ENCODE measurements around the gene DHX35.
"Not testable (repeated sequence)": the region's sequence is repeated elsewhere in the genome, so short reads cannot be mapped to it uniquely, and the experiment has no call there.

The DHX35 gene

GRCh38 chr20:38940644-38941043 lies 21.5 kb upstream of the DHX35 start:
- DNase-seq (ENCODE audit: low read depth): no peak

DNA sequence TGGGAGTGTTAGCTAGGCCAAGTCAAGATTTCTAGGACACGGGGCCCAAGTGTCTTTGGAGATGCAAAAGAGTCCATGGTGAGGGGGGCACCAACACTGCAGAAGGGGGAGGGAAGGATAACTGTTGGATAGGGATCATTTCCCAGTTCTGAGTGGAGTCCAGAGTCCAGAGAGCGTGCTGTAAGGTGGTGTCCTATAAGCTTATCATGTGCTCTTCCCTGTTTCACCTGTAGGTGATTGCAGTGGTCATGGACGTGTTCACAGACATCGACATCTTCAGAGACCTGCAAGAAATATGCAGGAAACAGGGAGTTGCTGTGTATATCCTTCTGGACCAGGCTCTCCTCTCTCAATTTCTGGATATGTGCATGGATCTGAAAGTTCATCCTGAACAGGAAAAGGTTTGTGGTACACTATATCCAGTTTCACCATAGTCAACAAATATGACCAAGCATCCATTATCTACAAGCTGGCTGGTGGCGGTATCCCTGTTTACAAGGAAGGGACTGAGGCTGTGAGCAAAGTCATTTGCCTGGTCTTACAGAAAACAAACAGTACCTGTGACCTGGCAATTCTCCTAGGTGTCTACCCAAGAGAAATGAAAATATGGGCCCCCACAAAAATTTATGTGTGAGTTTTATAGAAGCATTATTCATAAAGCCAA lies 20.3 kb upstream of the DHX35 start:
- DNase-seq (ENCODE audit: low read depth): no peak

DNA sequence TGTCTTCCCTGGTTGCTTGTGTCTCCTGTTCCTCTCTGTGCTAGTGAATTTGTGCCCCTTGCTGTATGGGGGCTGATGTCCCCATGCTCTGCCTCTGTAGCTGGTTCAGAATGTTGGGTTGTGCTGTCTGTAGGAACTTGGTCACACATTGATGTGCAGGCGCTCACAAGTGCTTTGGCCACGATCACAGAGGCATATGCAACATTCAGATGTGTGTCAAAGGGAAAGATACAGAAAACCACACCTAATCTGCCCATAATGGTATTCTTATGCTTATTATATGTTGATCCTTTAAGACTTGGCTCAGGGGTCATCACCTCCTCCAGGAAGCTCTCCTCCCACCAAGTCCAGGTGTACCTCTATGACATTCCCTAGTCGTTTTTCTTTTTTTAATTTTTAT lies 17.1 kb upstream of the DHX35 start:
- no peak for DNase-seq (ENCODE audit: low read depth)

DNA sequence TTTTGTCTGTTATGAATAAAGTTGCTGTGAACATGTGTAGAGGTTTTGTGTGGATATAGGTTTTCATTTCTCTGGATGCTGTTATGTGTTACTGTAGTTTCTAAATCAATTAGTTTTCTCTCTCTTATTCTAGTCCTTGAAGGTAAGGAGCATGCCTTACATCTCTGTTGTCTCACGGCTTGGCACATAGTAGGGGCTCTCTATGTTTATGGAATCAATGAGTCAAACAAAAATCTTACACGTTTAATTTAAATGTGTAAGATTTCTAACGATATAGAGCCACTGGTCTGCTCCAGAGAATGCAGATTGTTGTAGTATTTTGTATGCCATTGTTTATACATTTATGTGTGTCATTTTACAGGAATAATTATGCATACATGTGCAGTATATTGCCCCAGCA lies 15.3 kb upstream of the DHX35 start:
- DNase-seq (ENCODE audit: low read depth): no peak

GRCh38 chr20:38947931-38948362 lies 14.2 kb upstream of the DHX35 start:
- DNase-seq (ENCODE audit: low read depth): no peak

- DNase-seq (ENCODE audit: low read depth): no peak
These were observed 11.9 kb upstream of the DHX35 start for GRCh38 chr20:38950254-38950653.

- no peak for DNase-seq (ENCODE audit: low read depth)
These were observed 10.5 kb upstream of the DHX35 start for GRCh38 chr20:38951611-38952010.

DNA sequence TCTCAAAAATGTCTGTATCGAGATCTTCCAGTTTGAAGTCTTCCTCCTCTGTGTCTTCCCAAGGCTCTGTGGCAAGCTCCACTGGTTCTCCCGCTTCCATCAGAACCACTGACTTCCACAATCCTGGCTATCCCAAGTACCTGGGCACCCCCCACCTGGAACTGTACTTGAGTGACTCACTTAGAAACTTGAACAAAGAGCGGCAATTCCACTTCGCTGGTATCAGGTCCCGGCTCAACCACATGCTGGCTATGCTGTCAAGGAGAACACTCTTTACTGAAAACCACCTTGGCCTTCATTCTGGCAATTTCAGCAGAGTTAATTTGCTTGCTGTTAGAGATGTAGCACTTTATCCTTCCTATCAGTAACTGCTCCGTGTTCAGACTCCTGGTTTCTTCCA lies 10.0 kb upstream of the DHX35 start:
- no peak for DNase-seq (ENCODE audit: low read depth)

- DNase-seq (ENCODE audit: low read depth): no peak
These were observed 8.4 kb upstream of the DHX35 start for GRCh38 chr20:38953630-38954340.

- no peak for DNase-seq (ENCODE audit: low read depth)
These were observed 4.8 kb upstream of the DHX35 start for GRCh38 chr20:38957235-38957876.

GRCh38 chr20:38957915-38958485 lies 4.1 kb upstream of the DHX35 start:
- no peak for DNase-seq (ENCODE audit: low read depth)

DNA sequence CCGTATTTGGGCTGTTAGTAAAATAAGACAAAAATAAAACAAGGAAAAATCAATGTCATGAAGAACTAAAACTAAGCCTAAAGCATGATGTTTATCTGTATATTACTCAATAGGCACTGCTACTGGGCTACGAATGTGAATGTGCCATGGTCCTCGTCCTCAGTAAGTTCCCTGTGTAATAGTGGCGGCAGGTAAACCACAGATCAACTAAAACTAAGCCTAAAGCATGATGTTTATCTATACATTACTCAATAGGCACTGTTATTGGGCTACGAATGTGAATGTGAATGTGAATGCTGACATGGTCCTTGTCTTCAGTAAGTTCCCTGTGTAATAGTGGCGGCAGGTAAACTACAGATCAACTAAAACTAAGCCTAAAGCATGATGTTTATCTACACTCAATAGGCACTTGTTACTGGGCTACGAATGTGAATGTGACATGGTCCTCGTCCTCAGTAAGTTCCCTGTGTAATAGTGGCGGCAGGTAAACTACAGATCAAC lies 1.9 kb upstream of the DHX35 start:
- not testable (repeated sequence) for DNase-seq (ENCODE audit: low read depth)

DNA sequence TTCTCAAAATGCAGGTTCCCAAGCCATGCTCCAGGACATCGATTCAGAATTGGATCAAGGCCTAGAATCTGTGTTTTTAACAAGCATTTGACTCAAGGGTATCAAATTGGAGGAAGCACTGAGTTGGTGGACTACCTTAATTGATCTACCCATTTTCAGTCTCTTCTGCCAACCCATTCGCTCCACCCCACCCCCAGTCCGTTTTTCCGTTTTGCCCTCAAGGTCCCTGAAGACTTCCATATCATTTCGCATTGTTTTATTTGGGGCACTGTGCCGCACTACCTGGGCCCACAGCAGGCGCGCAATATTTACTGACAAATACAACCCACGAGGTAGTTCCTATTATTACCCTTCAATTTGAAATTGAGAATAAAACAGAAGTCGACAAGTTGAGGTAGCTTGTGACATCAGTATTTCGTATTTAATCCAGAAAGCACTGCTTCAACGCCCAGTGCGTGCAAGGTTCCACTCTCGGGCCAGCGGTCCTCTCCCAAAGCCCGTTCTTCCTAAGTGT lies 557 bp upstream of the DHX35 start:
- no peak for DNase-seq (ENCODE audit: low read depth)

- DNase-seq (ENCODE audit: low read depth): no peak
These were observed 821 bp downstream of the DHX35 start for GRCh38 chr20:38962928-38963401.

GRCh38 chr20:38963745-38964144 lies 1.6 kb downstream of the DHX35 start:
- no peak for DNase-seq (ENCODE audit: low read depth)

DNA sequence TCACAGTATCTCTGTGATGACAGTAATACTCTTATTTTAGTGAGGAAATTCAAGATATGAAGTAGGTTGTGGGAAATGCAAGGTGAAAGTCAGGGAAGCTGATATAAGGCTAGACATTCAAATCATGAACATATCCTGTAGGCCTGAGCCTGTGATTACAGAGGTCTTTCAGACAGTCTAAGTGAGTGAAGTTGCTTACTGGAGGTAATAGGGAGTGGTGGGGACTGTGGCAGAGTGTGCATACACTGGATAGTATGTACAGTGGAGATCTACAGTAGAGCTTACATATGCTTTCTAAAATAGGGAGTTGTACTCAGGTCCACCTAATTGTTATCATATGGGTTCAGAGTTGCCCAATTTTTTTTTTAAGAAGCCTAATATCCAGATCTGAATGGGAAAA lies 3.1 kb downstream of the DHX35 start:
- DNase-seq (ENCODE audit: low read depth): no peak

DNA sequence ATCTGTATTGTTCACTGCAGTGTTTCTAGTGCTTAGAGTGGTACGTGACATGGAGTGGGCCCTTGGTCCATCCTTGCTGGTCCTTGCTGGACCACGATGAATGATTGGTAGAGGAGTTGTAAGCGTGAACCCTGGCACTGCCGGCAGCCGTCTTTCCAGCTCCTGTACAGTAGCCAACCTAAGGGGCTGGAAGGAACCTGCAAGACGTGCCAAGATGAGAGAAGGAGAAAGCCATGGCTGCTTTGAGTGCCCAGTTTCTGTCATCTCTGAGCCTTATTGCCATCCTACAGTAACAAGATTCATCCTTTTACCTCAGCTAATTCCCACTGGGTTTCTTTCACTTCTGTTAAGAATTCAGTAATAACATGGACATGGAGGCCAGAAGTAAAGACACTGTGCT lies 5.9 kb downstream of the DHX35 start:
- DNase-seq (ENCODE audit: low read depth): no peak

DNA sequence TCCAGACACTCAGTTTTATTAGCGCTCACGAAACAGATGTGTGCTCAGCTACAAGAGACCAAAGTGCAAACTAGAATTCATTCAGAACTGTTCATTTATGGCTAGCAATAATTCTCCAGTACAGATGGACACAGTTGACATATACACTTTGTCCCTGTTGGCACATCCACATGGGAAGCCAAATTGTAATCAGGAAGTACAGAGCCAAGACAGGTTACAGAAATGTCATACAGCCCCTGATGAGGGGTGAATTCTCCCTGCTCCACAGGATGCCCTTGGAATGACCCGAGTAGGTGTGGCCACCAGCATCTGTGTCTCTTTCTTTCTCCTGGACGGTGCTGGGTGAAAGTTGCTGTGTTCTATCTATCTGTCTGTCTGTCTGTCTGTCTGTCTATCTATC lies 7.6 kb downstream of the DHX35 start:
- no peak for DNase-seq (ENCODE audit: low read depth)

DNA sequence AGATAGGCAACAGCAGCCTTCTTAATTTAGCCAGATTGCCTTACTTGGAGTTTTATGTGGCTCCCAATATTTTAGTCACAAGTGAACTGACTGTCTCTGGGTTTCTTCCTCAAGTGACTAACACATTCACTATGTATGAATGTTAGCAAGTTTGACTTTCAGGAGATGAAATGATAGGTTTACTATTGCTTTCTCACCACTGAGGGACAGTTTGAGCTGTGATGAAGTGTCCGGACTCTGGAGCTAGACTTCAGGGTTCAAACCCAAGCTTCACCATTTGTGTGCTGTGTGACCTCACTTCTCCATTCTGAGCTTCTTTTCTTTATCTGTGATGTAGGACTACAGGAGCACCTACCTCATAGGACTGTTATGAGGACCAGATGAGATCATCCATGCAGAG lies 8.2 kb downstream of the DHX35 start:
- DNase-seq (ENCODE audit: low read depth): no peak

DNA sequence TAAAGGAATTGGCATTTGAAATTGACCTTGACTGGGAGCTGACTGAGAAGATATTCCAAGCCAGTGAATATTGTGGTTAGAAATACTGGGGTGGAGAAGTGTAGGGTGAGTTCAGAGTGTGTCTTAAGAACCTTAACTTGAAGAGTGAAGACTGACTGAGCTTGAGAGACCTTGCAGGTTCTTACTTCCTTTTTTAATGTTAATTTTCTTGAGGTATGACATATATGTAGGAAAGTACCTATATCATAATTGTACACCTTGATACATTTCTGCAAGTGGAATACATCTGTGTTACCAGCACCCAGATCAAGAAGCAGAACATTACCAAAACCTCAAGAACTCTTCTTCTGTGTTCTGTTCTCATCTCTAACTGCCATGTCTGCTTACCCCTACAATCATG lies 11.0 kb downstream of the DHX35 start:
- DNase-seq (ENCODE audit: low read depth): no peak

DNA sequence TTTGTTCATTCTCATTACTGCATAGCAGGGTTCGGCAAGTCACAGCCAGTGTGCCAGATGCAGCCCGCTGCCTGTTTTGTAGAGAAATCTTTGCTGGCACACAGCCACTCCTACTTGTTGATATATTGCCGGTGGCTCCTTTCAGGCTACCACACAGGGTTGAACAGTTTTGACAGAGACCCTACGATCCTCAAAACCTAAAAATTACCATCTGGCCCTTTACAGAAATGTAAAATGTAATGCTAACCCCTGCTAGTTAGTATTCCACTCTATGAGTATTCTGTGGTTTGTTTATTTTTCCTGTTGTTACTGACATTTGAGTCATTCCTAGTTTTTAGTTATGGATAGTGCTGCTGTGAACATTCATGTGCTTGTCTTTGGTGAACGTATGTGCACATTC lies 11.5 kb downstream of the DHX35 start:
- DNase-seq (ENCODE audit: low read depth): no peak

DNA sequence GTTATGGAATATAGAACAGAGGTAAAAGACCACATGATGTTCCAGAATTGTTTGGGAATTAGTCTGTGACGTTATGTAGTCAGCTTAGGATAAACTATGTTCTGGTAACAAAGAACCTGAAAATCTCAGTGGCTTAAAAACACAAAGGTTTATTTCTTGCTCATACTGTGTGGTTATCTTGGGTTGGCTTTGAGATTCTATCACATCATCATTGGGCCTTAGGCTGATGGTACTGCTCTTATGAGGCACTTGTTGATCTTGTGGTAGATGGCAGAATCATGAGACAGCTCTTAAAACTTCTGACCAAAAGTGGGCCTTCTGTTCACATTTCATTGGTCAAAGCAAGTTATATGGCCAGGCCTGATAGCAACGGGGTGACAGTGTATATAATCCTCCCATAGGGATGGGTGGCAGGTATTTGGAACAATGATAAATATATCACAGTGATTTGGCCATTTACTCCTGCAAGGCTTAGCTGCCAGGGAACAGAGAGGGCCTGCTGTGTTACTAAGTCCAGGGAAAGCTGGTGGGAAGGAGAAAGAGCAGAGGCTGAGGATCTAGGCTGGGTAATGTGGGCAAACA lies 13.5 kb downstream of the DHX35 start:
- no peak for DNase-seq (ENCODE audit: low read depth)
